ENCODE data around the gene PSME3.

The PSME3 gene

DNA sequence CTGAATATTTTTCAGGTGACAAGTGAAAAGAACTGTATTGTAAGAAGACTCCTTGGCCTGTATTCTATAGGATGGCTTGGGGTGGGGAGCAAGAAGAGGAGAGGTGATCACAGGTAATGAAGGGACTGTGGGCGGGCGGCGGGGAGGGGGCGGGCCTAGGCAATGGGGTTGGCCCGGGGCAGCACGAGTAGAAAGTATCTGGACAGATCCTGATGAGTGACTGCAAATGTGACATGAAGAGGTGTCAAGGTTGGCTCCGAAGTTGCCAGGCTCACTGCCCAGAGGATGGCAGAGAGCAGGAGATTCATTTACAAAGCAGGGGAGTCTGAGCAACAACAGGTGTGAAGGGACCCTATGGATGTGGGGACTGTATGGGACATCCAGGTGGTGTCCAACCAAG is 56.6 kb downstream of the PSME3 start:
- Histone ChIP-seq H3K27ac (ENCODE audit: extremely low read depth, low read depth, low read length) (no peak overlapping the region), H3K4me1 (ENCODE audit: control insufficient read depth, insufficient read depth, low read length) (no peaks in the 10 kb centered on the region; the same call in 1 of the 2 replicates), H3K9me3 (ENCODE audit: control insufficient read depth, insufficient read depth, low read depth, low read length) (no peaks in the 10 kb centered on the region), H3K4me3 (ENCODE audit: low read depth, low read length) (no peak overlapping the region), H3K36me3 (ENCODE audit: control insufficient read depth in 2 of 2, insufficient read depth in 1 of 2, low read length in 2 of 2) (no peaks in the 10 kb centered on the region; a peak in 1 of 3 replicates)
- CTCF ChIA-PET = interaction anchor here (1.4 kb wide), 1 partner anchor 46 kb away, joined by 4 read pairs; no protein-coding TSS in a partner anchor
- POLR2A ChIA-PET = no interaction called here
- TF ChIP-seq SCRT2 (tag by site-specific recombination; IDR thresholded peaks at IDR 0.05) = 0 out of 2 replicates have a peak, but pooled peaks have one; percentile 13
- no peak for TF ChIP-seq IKZF3 (tag by site-specific recombination; IDR thresholded peaks at IDR 0.05)

DNA sequence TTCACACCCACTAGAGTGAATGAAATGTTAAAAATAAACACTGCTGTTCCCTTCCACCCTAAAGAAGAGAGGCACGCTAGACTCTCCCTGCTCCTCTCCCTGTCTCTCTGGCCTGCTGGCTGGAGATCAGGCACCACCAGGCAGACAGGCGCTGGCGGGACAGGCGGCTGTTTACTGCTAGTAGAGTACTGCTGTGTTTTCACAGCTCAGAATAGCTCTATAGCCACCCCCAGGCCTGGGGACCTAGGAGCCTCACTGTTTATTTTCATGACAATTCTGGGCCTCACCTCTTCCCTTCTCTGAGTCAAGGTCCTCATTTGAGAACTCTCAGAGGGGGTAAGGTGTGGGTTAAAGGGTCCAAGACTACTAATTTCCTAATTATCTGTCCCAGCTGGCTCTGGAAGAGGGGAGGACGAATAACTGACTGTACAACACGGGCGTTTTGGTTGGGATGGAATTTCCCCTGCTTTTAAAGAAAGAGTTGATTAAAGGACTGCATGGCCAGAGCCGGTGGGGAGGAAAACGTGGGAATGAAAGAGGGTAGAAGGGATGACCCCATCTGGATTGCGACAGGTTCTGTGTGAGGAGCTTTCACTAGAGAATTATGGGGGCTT is 58.4 kb downstream of the PSME3 start:
- POLR2A ChIA-PET = no interaction called here
- no peaks in the 10 kb centered on the region; a peak in 1 of 3 replicates for H3K36me3 ChIP-seq (ENCODE audit: control insufficient read depth in 2 of 2, insufficient read depth in 1 of 2, low read length in 2 of 2)
- TF ChIP-seq ZNF335 (tag by site-specific recombination; conservative IDR thresholded peaks at IDR 0.05) (peak; percentile 82), ZNF174 (tag by site-specific recombination; IDR thresholded peaks at IDR 0.05) (no peak), GLIS1 (tag by site-specific recombination; IDR thresholded peaks at IDR 0.05) (peak; percentile 52; the same call in 1 of the 2 replicates), ZNF660 (tag by site-specific recombination; IDR thresholded peaks at IDR 0.05) (no peak), IKZF3 (tag by site-specific recombination; IDR thresholded peaks at IDR 0.05) (no peak), ZNF24 (tag by site-specific recombination; IDR thresholded peaks at IDR 0.05) (no peak), TRIM28 (IDR thresholded peaks at IDR 0.05; ENCODE audit: borderline replicate concordance, low read length) (peak; percentile 47), ZBTB17 (tag by site-specific recombination; IDR thresholded peaks at IDR 0.05) (0 out of 2 replicates have a peak, but pooled peaks have one; percentile 42)
- no peaks in the 10 kb centered on the region; the same call in 1 of the 2 replicates for H3K4me1 ChIP-seq (ENCODE audit: control insufficient read depth, insufficient read depth, low read length)
- 0 out of 2 replicates have a peak overlapping the region, but pooled peaks have one; percentile 2 for H3K27ac ChIP-seq (ENCODE audit: extremely low read depth, low read depth, low read length)
- CTCF ChIA-PET = interaction anchor here (0.8 to 1.8 kb wide), 3 partner anchors 9 to 71 kb away, joined by 3 to 6 read pairs (median 3); no protein-coding TSS in a partner anchor
- H3K4me3 ChIP-seq (ENCODE audit: low read depth, low read length) = no peak overlapping the region
- no peaks in the 10 kb centered on the region for H3K9me3 ChIP-seq (ENCODE audit: control insufficient read depth, insufficient read depth, low read depth, low read length)

DNA sequence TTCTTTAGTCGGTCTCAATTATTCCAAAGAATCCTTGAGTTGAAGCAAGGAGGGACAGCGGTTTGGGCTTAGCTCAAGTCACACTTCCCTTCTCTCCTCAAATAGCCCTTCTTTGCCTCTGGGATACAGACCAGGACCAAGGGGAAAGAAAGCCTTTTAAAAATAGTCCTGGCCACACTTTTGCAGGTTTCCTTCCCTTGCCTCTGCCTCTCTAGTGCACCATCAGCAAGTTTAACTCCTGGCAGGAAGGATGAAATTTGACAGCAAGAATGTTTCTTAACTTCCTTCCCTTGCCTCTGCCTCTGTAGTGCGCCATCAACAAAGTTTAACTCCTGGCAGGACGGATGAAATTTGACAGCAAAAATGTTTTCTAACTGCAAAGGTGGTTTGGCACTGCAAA is 60.2 kb downstream of the PSME3 start:
- no peaks in the 10 kb centered on the region for H3K9me3 ChIP-seq (ENCODE audit: control insufficient read depth, insufficient read depth, low read depth, low read length)
- H3K36me3 ChIP-seq (ENCODE audit: control insufficient read depth in 2 of 2, insufficient read depth in 1 of 2, low read length in 2 of 2) = no peaks in the 10 kb centered on the region; a peak in 1 of 3 replicates
- no peak overlapping the region for H3K4me3 ChIP-seq (ENCODE audit: low read depth, low read length)
- TF ChIP-seq ZNF324 (tag by site-specific recombination; IDR thresholded peaks at IDR 0.05) = no peak
- TF ChIP-seq HOXD13 (CRISPR knock-in tag; IDR thresholded peaks at IDR 0.05; ENCODE audit: borderline replicate concordance) = no peak
- TF ChIP-seq, protein P1, sequence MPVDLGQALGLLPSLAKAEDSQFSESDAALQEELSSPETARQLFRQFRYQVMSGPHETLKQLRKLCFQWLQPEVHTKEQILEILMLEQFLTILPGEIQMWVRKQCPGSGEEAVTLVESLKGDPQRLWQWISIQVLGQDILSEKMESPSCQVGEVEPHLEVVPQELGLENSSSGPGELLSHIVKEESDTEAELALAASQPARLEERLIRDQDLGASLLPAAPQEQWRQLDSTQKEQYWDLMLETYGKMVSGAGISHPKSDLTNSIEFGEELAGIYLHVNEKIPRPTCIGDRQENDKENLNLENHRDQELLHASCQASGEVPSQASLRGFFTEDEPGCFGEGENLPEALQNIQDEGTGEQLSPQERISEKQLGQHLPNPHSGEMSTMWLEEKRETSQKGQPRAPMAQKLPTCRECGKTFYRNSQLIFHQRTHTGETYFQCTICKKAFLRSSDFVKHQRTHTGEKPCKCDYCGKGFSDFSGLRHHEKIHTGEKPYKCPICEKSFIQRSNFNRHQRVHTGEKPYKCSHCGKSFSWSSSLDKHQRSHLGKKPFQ (tag by site-specific recombination; IDR thresholded peaks at IDR 0.05) = no peak
- TF ChIP-seq ZNF747 (tag by site-specific recombination; IDR thresholded peaks at IDR 0.05) = no peak
- TF ChIP-seq ZNF221 (tag by site-specific recombination; IDR thresholded peaks at IDR 0.05; ENCODE audit: borderline replicate concordance) = no peak
- no peak for TF ChIP-seq ZNF660 (tag by site-specific recombination; IDR thresholded peaks at IDR 0.05)
- H3K4me1 ChIP-seq (ENCODE audit: control insufficient read depth, insufficient read depth, low read length) = no peaks in the 10 kb centered on the region; the same call in 1 of the 2 replicates
- H3K27ac ChIP-seq (ENCODE audit: extremely low read depth, low read depth, low read length) = no peak overlapping the region
- CTCF ChIA-PET = no interaction called here
- POLR2A ChIA-PET = no interaction called here
